ENCODE data around the gene PRKG1. TPM values are rescaled to one million over a fixed set of nuclear protein-coding genes. Genes with fewer than 3 reads are reported as not detected.

PRKG1 gene
- total RNA-seq, 1 donor, result 19.5 TPM

DNA sequence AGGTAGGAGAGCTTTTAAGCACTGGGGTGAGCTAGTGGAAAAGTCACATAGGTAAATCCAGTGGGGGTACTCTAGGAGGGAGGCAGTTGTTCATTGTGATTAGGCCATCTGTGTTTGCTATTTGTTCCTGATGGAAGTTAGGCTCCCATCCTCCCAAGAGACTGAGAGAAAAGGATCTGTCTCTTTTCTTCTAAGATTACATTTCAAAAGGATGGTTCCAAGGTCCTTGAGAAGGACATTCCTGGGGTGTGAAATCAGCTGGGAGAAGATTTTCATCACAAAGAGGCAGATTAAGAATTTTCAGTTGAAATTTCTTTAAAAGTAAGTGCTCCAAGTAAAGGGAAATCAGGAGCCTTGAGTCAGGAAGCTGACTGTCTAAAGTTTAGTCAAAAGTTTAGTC is 835.9 kb downstream of the PRKG1 start:
- no peak for DNase-seq (ENCODE audit: insufficient read length, low spot score, missing footprints)
- Histone ChIP-seq H3K27ac (ENCODE audit: low read depth, low read length) (no peak overlapping the region), H4K20me1 (ENCODE audit: insufficient read depth, low read length) (no peaks in the 10 kb centered on the region), H3K4me1 (ENCODE audit: insufficient read depth, low read length) (no peaks in the 10 kb centered on the region), H2AFZ (ENCODE audit: low read length) (no peak overlapping the region), H3K9me3 (ENCODE audit: low read depth, low read length) (no peaks in the 10 kb centered on the region), H3K4me2 (ENCODE audit: insufficient read depth, low read length) (no peak overlapping the region), H3K79me2 (ENCODE audit: insufficient read depth, low read length) (no peaks in the 10 kb centered on the region), H3K4me3 (ENCODE audit: insufficient read depth, low read length) (no peak overlapping the region), H3K27me3 (ENCODE audit: insufficient read depth, low read length) (no peaks in the 10 kb centered on the region), H3K36me3 (ENCODE audit: insufficient read depth, low read length) (no peaks in the 10 kb centered on the region)
- TF ChIP-seq CTCF (IDR thresholded peaks at IDR 0.05; ENCODE audit: extremely low read depth, low read depth, low read length), result no peak

- TF ChIP-seq CTCF (IDR thresholded peaks at IDR 0.05; ENCODE audit: extremely low read depth, low read depth, low read length), result no peak
- no peaks in the 10 kb centered on the region for H3K4me1 ChIP-seq (ENCODE audit: insufficient read depth, low read length)
- H3K36me3 ChIP-seq (ENCODE audit: insufficient read depth, low read length), result no peaks in the 10 kb centered on the region
Measured at GRCh38 chr10:51910596-51910995, 836.3 kb downstream of the PRKG1 start.

DNA sequence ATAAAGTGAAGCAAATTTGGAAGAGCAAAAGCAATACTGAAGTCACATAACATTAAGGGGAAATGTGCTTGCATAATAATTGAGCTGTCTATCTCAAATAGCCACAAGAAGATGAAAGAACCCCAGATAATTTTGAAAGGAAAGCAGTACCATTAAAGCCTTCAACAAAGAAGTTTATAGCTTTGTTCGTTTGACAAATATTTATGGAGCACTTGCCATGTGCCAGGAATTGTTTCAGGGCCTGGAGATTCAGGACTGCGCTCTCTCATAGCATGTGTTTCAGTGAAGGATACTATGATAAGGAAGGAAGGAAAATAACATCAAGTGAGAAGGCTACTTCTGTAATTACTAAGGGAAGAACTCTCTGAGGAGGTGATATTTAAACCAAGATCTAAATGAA is 837.4 kb downstream of the PRKG1 start:
- DNase-seq (ENCODE audit: insufficient read length, low spot score, missing footprints), result no peak
- no peaks in the 10 kb centered on the region for H3K79me2 ChIP-seq (ENCODE audit: insufficient read depth, low read length)
- H3K27me3 ChIP-seq (ENCODE audit: insufficient read depth, low read length), result no peaks in the 10 kb centered on the region
- no peaks in the 10 kb centered on the region for H4K20me1 ChIP-seq (ENCODE audit: insufficient read depth, low read length)
- H3K27ac ChIP-seq (ENCODE audit: low read depth, low read length), result no peak overlapping the region
- H3K36me3 ChIP-seq (ENCODE audit: insufficient read depth, low read length), result no peaks in the 10 kb centered on the region
- no peaks in the 10 kb centered on the region for H3K9me3 ChIP-seq (ENCODE audit: low read depth, low read length)
- H3K4me1 ChIP-seq (ENCODE audit: insufficient read depth, low read length), result no peaks in the 10 kb centered on the region
- H3K4me3 ChIP-seq (ENCODE audit: insufficient read depth, low read length), result no peak overlapping the region
- no peak overlapping the region for H2AFZ ChIP-seq (ENCODE audit: low read length)
- no peak overlapping the region for H3K4me2 ChIP-seq (ENCODE audit: insufficient read depth, low read length)
- no peak for TF ChIP-seq CTCF (IDR thresholded peaks at IDR 0.05; ENCODE audit: extremely low read depth, low read depth, low read length)

More at GRCh38 chr10:51910596-51910995, 836.3 kb downstream of the PRKG1 start:
- Histone ChIP-seq H3K27ac (ENCODE audit: low read depth, low read length) (no peak overlapping the region), H4K20me1 (ENCODE audit: insufficient read depth, low read length) (no peaks in the 10 kb centered on the region), H3K4me3 (ENCODE audit: insufficient read depth, low read length) (no peak overlapping the region), H3K27me3 (ENCODE audit: insufficient read depth, low read length) (no peaks in the 10 kb centered on the region), H3K4me2 (ENCODE audit: insufficient read depth, low read length) (no peak overlapping the region), H3K79me2 (ENCODE audit: insufficient read depth, low read length) (no peaks in the 10 kb centered on the region), H3K9me3 (ENCODE audit: low read depth, low read length) (no peaks in the 10 kb centered on the region), H2AFZ (ENCODE audit: low read length) (no peak overlapping the region)
- no peak for DNase-seq (ENCODE audit: insufficient read length, low spot score, missing footprints)

DNA sequence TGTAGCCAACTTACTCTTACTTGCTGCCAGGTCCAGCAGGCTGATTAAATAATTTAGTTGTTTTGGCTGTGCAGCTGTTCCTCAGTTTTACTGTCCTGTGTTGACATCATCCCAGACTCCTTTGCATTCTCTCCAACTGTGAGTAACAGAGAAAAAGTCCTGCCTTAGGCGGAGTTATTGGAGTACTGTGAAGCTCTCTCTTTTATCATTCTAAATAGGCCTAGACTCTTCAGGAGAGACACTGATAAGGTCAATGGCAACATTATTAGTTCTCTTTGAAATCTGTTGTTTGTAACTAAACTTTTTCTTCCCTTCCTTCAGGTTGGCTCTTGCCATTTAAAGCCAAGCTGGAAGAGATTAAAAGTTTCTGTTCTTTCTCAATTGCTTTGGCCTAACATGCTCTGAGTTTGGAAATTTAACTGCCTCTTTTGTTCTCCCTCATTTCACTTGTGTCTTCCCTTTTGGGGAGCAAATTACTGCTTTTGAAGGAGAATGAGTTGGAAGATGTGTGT is 840.8 kb downstream of the PRKG1 start:
- no peaks in the 10 kb centered on the region for H4K20me1 ChIP-seq (ENCODE audit: insufficient read depth, low read length)
- H3K27me3 ChIP-seq (ENCODE audit: insufficient read depth, low read length), result no peaks in the 10 kb centered on the region
- H3K4me1 ChIP-seq (ENCODE audit: insufficient read depth, low read length), result no peaks in the 10 kb centered on the region
- H3K9me3 ChIP-seq (ENCODE audit: low read depth, low read length), result no peaks in the 10 kb centered on the region
- H3K4me2 ChIP-seq (ENCODE audit: insufficient read depth, low read length), result no peak overlapping the region
- no peak for TF ChIP-seq CTCF (IDR thresholded peaks at IDR 0.05; ENCODE audit: extremely low read depth, low read depth, low read length)
- no peaks in the 10 kb centered on the region for H3K79me2 ChIP-seq (ENCODE audit: insufficient read depth, low read length)
- DNase-seq (ENCODE audit: insufficient read length, low spot score, missing footprints), result no peak
- H2AFZ ChIP-seq (ENCODE audit: low read length), result no peak overlapping the region
- H3K27ac ChIP-seq (ENCODE audit: low read depth, low read length), result no peak overlapping the region
- no peaks in the 10 kb centered on the region for H3K36me3 ChIP-seq (ENCODE audit: insufficient read depth, low read length)
- H3K4me3 ChIP-seq (ENCODE audit: insufficient read depth, low read length), result no peak overlapping the region
